HepG2 (cell line): ENCODE data around the gene CTNNA2. TPM values are rescaled to one million over a fixed set of nuclear protein-coding genes. Genes with fewer than 3 reads are reported as not detected.

Experiments
- ATAC-seq: fragments of 200-7000 bp; cut with Tn5 transposase; 3 replicates; pipeline ENCODE4 v1.9.1; 2020; ENCODE audit warnings: mild to moderate bottlenecking, moderate library complexity
- BruUV-seq: library from RNA; stranded (reverse); fragments of 400-500 nt; replicated peaks from 2 replicates; lab custom pipeline; 2021; lab: Mats Ljungman, UMichigan
- CTCF ChIA-PET: fragments of 300-600 bp; formaldehyde crosslinking; extraction: SDS; loops from one replicate; lab custom pipeline; 2021; ENCODE audit warnings: low total read pairs, inconsistent platforms, low intra/inter-chr PET ratio; lab: Yijun Ruan, JAX
- POLR2A ChIA-PET: fragments of 350-600 bp; sonication (Branson Sonifier 250); formaldehyde crosslinking; loops from one replicate; lab custom pipeline; 2020; ENCODE audit warnings: antibody characterized with exemption, inconsistent platforms; lab: Yijun Ruan, JAX
- DNase-seq: peaks from one replicate; pipeline ENCODE4 v3.0.0-alpha.2; 2015; ENCODE audit warnings: low spot score
- FAIRE-seq: peaks from 3 replicates; lab custom pipeline; 2011; peaks lifted over from hg19 to GRCh38; lab: Jason Lieb, UNC
- H2AFZ ChIP-seq: one replicate; pipeline ENCODE4 v1.6.1; 2011; ENCODE audit warnings: low read length, inconsistent platforms
- H3K27ac ChIP-seq: fragments of 300-600 bp; 3 replicates; pipeline ENCODE4 v1.8.0; 2011; ENCODE audit warnings: mixed run types, mild to moderate bottlenecking, mixed read lengths, low read length, inconsistent platforms; ENCODE audit not compliant: insufficient read depth; ENCODE audit errors: extremely low read length
- H3K27me3 ChIP-seq, 2 experiments: fragments of 200-600 bp in 1 of 2; 2 replicates in 1 of 2; 3 replicates in 1 of 2; pipeline versions ENCODE4 v1.6.0 to v1.8.0; 2011; ENCODE audit warnings: low read length in 2 of 2, mild to moderate bottlenecking in 2 of 2, moderate library complexity in 2 of 2, inconsistent platforms in 1 of 2; ENCODE audit not compliant: insufficient read depth in 2 of 2, control insufficient read depth in 1 of 2
- H3K36me3 ChIP-seq, 2 experiments: fragments of 200-600 bp in 1 of 2; replicated peaks in 1 of 2; 2 replicates in 1 of 2; 3 replicates in 1 of 2; pipeline versions ENCODE4 v1.5.1 to v1.8.0; 2011; ENCODE audit warnings: low read length in 2 of 2, inconsistent platforms in 1 of 2; ENCODE audit not compliant: insufficient read depth in 2 of 2, control insufficient read depth in 1 of 2
- H3K4me1 ChIP-seq: 2 replicates; pipeline ENCODE4 v1.5.1; 2012; ENCODE audit warnings: low read length, inconsistent platforms; ENCODE audit not compliant: insufficient read depth
- H3K4me2 ChIP-seq: 2 replicates; pipeline ENCODE4 v1.6.0; 2011; ENCODE audit warnings: low read depth, low read length, inconsistent platforms
- H3K4me3 ChIP-seq, 3 experiments: fragments of 200-600 bp in 1 of 3; sonication (generic), shearing (Covaris generic) in 1 of 3; replicated peaks in 1 of 3; 2 replicates each; pipeline ENCODE4 v1.5.1; 2011 to 2016; ENCODE audit warnings: low read length in 3 of 3, inconsistent platforms in 2 of 3, low read depth in 2 of 3, mild to moderate bottlenecking in 2 of 3, control low read depth in 1 of 3, mixed read lengths in 1 of 3; ENCODE audit not compliant: insufficient read depth in 1 of 3
- H3K79me2 ChIP-seq: one replicate; pipeline ENCODE4 v1.6.1; 2011; ENCODE audit warnings: low read length, inconsistent platforms; ENCODE audit not compliant: insufficient read depth
- H3K9ac ChIP-seq: 2 replicates; pipeline ENCODE4 v1.6.0; 2011; ENCODE audit warnings: mild to moderate bottlenecking, low read depth, low read length, inconsistent platforms; ENCODE audit not compliant: insufficient read depth
- H3K9me3 ChIP-seq: 2 replicates; pipeline ENCODE4 v1.5.1; 2012; ENCODE audit warnings: mild to moderate bottlenecking, low read length
- H4K20me1 ChIP-seq: 2 replicates; pipeline ENCODE4 v1.6.0; 2011; ENCODE audit warnings: inconsistent platforms, mild to moderate bottlenecking, low read length, moderate library complexity; ENCODE audit not compliant: insufficient read depth
- CEBPB ChIP-seq: IDR thresholded peaks from 2 replicates; pipeline ENCODE4 v1.6.1; 2011; ENCODE audit warnings: low read depth, low read length, improper control_type of control experiment, borderline replicate concordance
- CREB3 ChIP-seq: sonication (generic); formaldehyde crosslinking; IDR thresholded peaks from 2 replicates; pipeline ENCODE4 v1.5.0; 2020; ENCODE audit warnings: missing genetic modification reagents
- CSRNP2 ChIP-seq: sonication (generic); formaldehyde crosslinking; conservative IDR thresholded peaks from 2 replicates; pipeline ENCODE4 v1.8.0; 2022; ENCODE audit warnings: low read depth, missing genetic modification reagents
- MIXL1 ChIP-seq: IDR thresholded peaks from 2 replicates; pipeline ENCODE4 v1.6.1; 2016
- ZNF335 ChIP-seq: sonication (generic); formaldehyde crosslinking; IDR thresholded peaks from 2 replicates; pipeline ENCODE4 v1.4.0; 2020; ENCODE audit warnings: missing genetic modification reagents
- ZNF597 ChIP-seq: sonication (generic); formaldehyde crosslinking; IDR thresholded peaks from 2 replicates; pipeline ENCODE4 v1.5.0; 2020; ENCODE audit warnings: missing genetic modification reagents
- WGBS: methylation state at CpG from one replicate; pipeline ENCODE4 v1.1.6; 2017; ENCODE audit warnings: low lambda C conversion rate; 5-methylcytosine and 5-hydroxymethylcytosine counted together
- in situ Hi-C: cut with HindIII; loops from 2 replicates; pipeline ENCODE4 v1.10.0; 2017; ENCODE audit warnings: low pct_unique_long_range_greater_than_20kb; ENCODE audit not compliant: extremely low pct_ligation_motif_present
- intact Hi-C: fragments of 100-400 bp; cut with micrococcal nuclease; formaldehyde crosslinking; loops from one replicate; pipeline ENCODE4 v1.10.0; 2022; ENCODE audit not compliant: unreplicated experiment
- polyA plus RNA-seq, 8 experiments: library from polyadenylated mRNA; depleted of rRNA in 3 of 8; stranded (reverse) in 7 of 8; unstranded in 1 of 8; fragments of >200 nt; fragmentation: Illumina TruSeq in 4 of 8; extraction: Trizol in 4 of 8; gene quantifications; 2 replicates each; pipeline versions ENCODE4 v1.2.1 to v1.2.3, GENCODE V29; 2011 to 2016; ENCODE audit warnings: low read depth in 4 of 8, missing spikeins in 1 of 8, mixed read lengths in 1 of 8; ENCODE audit not compliant: insufficient read depth in 1 of 8
- total RNA-seq, 5 experiments: library from RNA; depleted of rRNA; stranded (reverse); fragments of >200 nt; fragmentation: Illumina TruSeq; extraction: Trizol; gene quantifications; 2 replicates each; pipeline ENCODE4 v1.2.3, GENCODE V29; 2016; ENCODE audit warnings: low read depth in 1 of 5

The CTNNA2 gene
- total and polyA plus RNA-seq, 2 of the 13 experiments (the other 11 are each of a cell fraction or from before 2014, with no cell fraction given) = not detected

- in situ Hi-C loops (no loop called here), intact Hi-C loops (no loop called here)
- no peaks in the 10 kb centered on the region for H3K79me2 ChIP-seq
- no peak overlapping the region for H3K27ac ChIP-seq
- no peaks in the 10 kb centered on the region for H4K20me1 ChIP-seq
- H3K36me3 ChIP-seq = no peaks in the 10 kb centered on the region
- H3K4me2 ChIP-seq = no peak overlapping the region
- no peaks in the 10 kb centered on the region for H3K4me1 ChIP-seq
- no peaks in the 10 kb centered on the region for H3K9me3 ChIP-seq
- ATAC-seq = no peak
- 0% methylated on average over 1 of the region's 1 CpG for WGBS
- H3K4me3 ChIP-seq = no peak overlapping the region
- no peak for FAIRE-seq
- H2AFZ ChIP-seq = no peak overlapping the region
- peak; percentile 29; the same call in 1 of the 2 replicates for TF ChIP-seq CEBPB
- TF ChIP-seq CSRNP2 (CRISPR knock-in tag) = no peak
- H3K9ac ChIP-seq = no peak overlapping the region
- no peak for DNase-seq
- BruUV-seq = no TSS peak
- ChIA-PET CTCF (no interaction called here), POLR2A (no interaction called here)
- H3K27me3 ChIP-seq = no peaks in the 10 kb centered on the region
Measured at GRCh38 chr2:79715338-79715737, 202.5 kb downstream of the CTNNA2 start.

- WGBS = 0% methylated on average over 4 of the region's 4 CpGs
- Histone ChIP-seq H3K9ac (no peak overlapping the region), H3K27me3 (no peaks in the 10 kb centered on the region), H3K27ac (no peak overlapping the region), H3K9me3 (no peaks in the 10 kb centered on the region), H3K79me2 (no peaks in the 10 kb centered on the region), H2AFZ (no peak overlapping the region), H3K36me3 (no peaks in the 10 kb centered on the region), H3K4me2 (no peak overlapping the region), H3K4me3 (no peak overlapping the region), H3K4me1 (no peaks in the 10 kb centered on the region), H4K20me1 (no peaks in the 10 kb centered on the region)
- in situ Hi-C loops = no loop called here
- TF ChIP-seq ZNF335 (CRISPR knock-in tag) (no peak), MIXL1 (CRISPR knock-in tag) (no peak), CREB3 (no peak), ZNF597 (CRISPR knock-in tag) (no peak)
- no peak for ATAC-seq
- intact Hi-C loops = no loop called here
- CTCF ChIA-PET = no interaction called here
- POLR2A ChIA-PET = no interaction called here
- FAIRE-seq = no peak
- no peak for DNase-seq
- BruUV-seq = no TSS peak
Measured at GRCh38 chr2:79716266-79716665, 203.4 kb downstream of the CTNNA2 start.
